Measurements from ENCODE around the gene MARCO.

- TF ChIP-seq CTCF (IDR thresholded peaks at IDR 0.05; ENCODE audit: poor library complexity, severe bottlenecking) (no peak), EZH2 (IDR thresholded peaks at IDR 0.05; ENCODE audit: borderline replicate concordance, insufficient read depth, low read length, poor library complexity, severe bottlenecking) (no peak), EP300 (conservative IDR thresholded peaks at IDR 0.05; ENCODE audit: poor library complexity, severe bottlenecking) (no peak), TAF1 (IDR thresholded peaks at IDR 0.05; ENCODE audit: low read depth) (no peak), SMC3 (conservative IDR thresholded peaks at IDR 0.05; ENCODE audit: poor library complexity) (no peak), RAD21 (conservative IDR thresholded peaks at IDR 0.05) (no peak), MXI1 (conservative IDR thresholded peaks at IDR 0.05; ENCODE audit: poor library complexity, severe bottlenecking) (no peak), POLR2AphosphoS5 (IDR thresholded peaks at IDR 0.05) (no peak)
Measured at GRCh38 chr2:118940486-118941120, 1.4 kb upstream of the MARCO start.

Measured in neural cell (in vitro differentiated cells).